Measurements from ENCODE around the gene LITAF. TPM values are rescaled to one million over a fixed set of nuclear protein-coding genes. Genes with fewer than 3 reads are reported as not detected.
"Not testable (repeated sequence)": the region's sequence is repeated elsewhere in the genome, so short reads cannot be mapped to it uniquely, and the experiment has no call there.

LITAF gene
- total RNA-seq, 1 donor from 2014 or later, result 179 TPM

DNA sequence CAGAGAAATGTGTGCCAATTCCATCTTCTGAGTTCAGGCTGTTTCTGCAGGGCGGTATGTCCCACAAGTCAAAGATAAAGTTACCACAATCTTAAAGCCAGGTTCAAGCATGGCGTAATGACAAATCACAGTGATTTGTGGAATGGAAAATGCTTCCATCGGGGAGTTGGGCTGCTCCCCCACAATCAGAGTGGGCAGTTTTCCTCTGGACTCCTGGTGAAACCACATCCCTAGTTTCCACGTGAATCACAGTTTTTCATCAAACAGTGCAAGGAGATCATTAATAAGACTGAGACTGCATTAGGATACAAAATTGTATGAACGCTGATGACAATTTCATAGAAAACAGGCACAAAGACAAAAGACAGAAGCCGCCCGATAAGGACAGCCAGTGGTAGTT lies 3.6 kb downstream of the LITAF start:
- peak overlapping the region; percentile 63 for H3K4me3 Mint-ChIP-seq (ENCODE audit: unreplicated experiment)
- peaks cover 56% of the 10 kb centered on the region for H3K4me1 Mint-ChIP-seq (ENCODE audit: unreplicated experiment)
- no peak for DNase-seq (ENCODE audit: extremely low spot score, unreplicated experiment)
- TF ChIP-seq, protein P1, sequence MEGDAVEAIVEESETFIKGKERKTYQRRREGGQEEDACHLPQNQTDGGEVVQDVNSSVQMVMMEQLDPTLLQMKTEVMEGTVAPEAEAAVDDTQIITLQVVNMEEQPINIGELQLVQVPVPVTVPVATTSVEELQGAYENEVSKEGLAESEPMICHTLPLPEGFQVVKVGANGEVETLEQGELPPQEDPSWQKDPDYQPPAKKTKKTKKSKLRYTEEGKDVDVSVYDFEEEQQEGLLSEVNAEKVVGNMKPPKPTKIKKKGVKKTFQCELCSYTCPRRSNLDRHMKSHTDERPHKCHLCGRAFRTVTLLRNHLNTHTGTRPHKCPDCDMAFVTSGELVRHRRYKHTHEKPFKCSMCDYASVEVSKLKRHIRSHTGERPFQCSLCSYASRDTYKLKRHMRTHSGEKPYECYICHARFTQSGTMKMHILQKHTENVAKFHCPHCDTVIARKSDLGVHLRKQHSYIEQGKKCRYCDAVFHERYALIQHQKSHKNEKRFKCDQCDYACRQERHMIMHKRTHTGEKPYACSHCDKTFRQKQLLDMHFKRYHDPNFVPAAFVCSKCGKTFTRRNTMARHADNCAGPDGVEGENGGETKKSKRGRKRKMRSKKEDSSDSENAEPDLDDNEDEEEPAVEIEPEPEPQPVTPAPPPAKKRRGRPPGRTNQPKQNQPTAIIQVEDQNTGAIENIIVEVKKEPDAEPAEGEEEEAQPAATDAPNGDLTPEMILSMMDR (IDR thresholded peaks at IDR 0.05), result no peak
- no peaks in the 10 kb centered on the region for H3K9me3 Mint-ChIP-seq (ENCODE audit: unreplicated experiment)
- peaks cover 9% of the 10 kb centered on the region for H3K36me3 Mint-ChIP-seq (ENCODE audit: unreplicated experiment)
- no peaks in the 10 kb centered on the region for H3K27me3 Mint-ChIP-seq (ENCODE audit: unreplicated experiment)
- H3K27ac Mint-ChIP-seq (ENCODE audit: unreplicated experiment), result peak overlapping the region; percentile 68

GRCh38 chr16:11582157-11582814 lies 4.4 kb downstream of the LITAF start:
- no peaks in the 10 kb centered on the region for H3K9me3 Mint-ChIP-seq (ENCODE audit: unreplicated experiment)
- H3K36me3 Mint-ChIP-seq (ENCODE audit: unreplicated experiment), result peaks cover 11% of the 10 kb centered on the region
- no peak for DNase-seq (ENCODE audit: extremely low spot score, unreplicated experiment)
- TF ChIP-seq, protein P1 (IDR thresholded peaks at IDR 0.05), result no peak
- peak overlapping the region; percentile 42 for H3K4me3 Mint-ChIP-seq (ENCODE audit: unreplicated experiment)
- H3K4me1 Mint-ChIP-seq (ENCODE audit: unreplicated experiment), result peaks cover 55% of the 10 kb centered on the region
- peak overlapping the region; percentile 68 for H3K27ac Mint-ChIP-seq (ENCODE audit: unreplicated experiment)
- no peaks in the 10 kb centered on the region for H3K27me3 Mint-ChIP-seq (ENCODE audit: unreplicated experiment)

DNA sequence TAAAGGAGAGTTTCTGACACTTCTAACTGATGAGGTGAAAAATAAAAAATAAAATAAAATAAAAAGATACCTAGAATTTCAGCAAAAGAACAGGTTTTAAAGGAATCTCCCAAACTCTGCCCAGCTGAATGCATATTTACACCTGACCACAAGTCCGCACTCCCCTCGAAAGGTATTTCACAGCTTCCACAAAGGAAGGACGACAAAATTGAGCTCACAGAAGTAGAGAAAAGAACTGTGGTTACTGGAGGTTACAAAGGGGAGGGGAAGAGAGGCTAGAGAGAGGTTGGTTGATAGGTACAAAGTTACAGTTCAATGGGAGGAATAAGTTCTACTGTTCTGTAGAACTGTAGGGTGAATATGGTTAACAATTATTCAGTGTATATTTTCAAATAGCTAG lies 5.0 kb downstream of the LITAF start:
- no peaks in the 10 kb centered on the region for H3K27me3 Mint-ChIP-seq (ENCODE audit: unreplicated experiment)
- H3K9me3 Mint-ChIP-seq (ENCODE audit: unreplicated experiment), result no peaks in the 10 kb centered on the region
- TF ChIP-seq, protein P1 (IDR thresholded peaks at IDR 0.05), result no peak
- H3K4me3 Mint-ChIP-seq (ENCODE audit: unreplicated experiment), result peak overlapping the region; percentile 42
- peaks cover 58% of the 10 kb centered on the region for H3K4me1 Mint-ChIP-seq (ENCODE audit: unreplicated experiment)
- H3K27ac Mint-ChIP-seq (ENCODE audit: unreplicated experiment), result no peak overlapping the region
- H3K36me3 Mint-ChIP-seq (ENCODE audit: unreplicated experiment), result peaks cover 11% of the 10 kb centered on the region
- DNase-seq (ENCODE audit: extremely low spot score, unreplicated experiment), result no peak

DNA sequence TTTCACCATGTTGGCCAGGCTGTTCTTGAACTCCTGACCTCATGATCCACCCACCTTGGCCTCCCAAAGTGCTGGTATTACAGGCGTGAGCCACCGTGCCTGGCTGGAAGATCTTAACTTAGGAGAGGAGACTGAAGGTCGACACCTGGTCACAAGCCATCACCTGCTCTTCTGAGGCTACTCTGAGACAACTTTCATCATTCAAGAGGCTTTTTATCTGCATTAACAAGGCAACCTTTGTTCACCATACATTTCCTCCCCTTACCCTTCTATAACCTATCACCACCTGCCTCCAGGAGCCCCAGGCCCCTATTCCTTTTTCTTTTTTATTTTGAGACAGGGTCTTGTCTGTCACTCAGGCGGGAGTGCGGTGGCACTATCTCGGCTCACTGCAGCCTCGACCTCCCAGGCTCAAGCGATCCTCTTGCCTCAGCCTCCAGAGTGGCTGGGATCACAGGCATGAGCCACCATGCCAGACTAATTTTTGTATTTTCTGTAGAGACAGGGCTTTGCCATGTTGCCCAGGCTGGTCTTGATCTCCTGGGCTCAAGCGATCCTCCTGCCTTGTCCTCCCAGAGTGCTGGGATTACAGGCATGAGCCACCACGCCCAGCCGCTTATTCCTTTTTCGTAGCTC lies 6.2 kb downstream of the LITAF start:
- Mint-ChIP-seq H3K27me3 (ENCODE audit: unreplicated experiment) (no peaks in the 10 kb centered on the region), H3K36me3 (ENCODE audit: unreplicated experiment) (peaks cover 11% of the 10 kb centered on the region), H3K4me3 (ENCODE audit: unreplicated experiment) (no peak overlapping the region), H3K4me1 (ENCODE audit: unreplicated experiment) (peaks cover 57% of the 10 kb centered on the region), H3K27ac (ENCODE audit: unreplicated experiment) (no peak overlapping the region), H3K9me3 (ENCODE audit: unreplicated experiment) (no peaks in the 10 kb centered on the region)
- DNase-seq (ENCODE audit: extremely low spot score, unreplicated experiment), result no peak
- TF ChIP-seq, protein P1 (IDR thresholded peaks at IDR 0.05), result no peak

GRCh38 chr16:11577290-11577660 lies 9.4 kb downstream of the LITAF start:
- DNase-seq (ENCODE audit: extremely low spot score, unreplicated experiment); H3K27me3 Mint-ChIP-seq (ENCODE audit: unreplicated experiment); H3K4me3 Mint-ChIP-seq (ENCODE audit: unreplicated experiment); H3K27ac Mint-ChIP-seq (ENCODE audit: unreplicated experiment); H3K9me3 Mint-ChIP-seq (ENCODE audit: unreplicated experiment): not testable (repeated sequence)
- Mint-ChIP-seq H3K36me3 (ENCODE audit: unreplicated experiment) (peaks cover 17% of the 10 kb centered on the region), H3K4me1 (ENCODE audit: unreplicated experiment) (peaks cover 32% of the 10 kb centered on the region)

All from osteocyte (in vitro differentiated cells).